Endothelial cell of umbilical vein (primary cell): ENCODE measurements around the gene CNGB1. TPM values are rescaled to one million over a fixed set of nuclear protein-coding genes. Genes with fewer than 3 reads are reported as not detected.

Experiments
- BruUV-seq: library from RNA; stranded (reverse); fragments of 400-500 nt; replicated peaks from 2 replicates; lab custom pipeline; 2021; lab: Mats Ljungman, UMichigan
- CTCF ChIA-PET: fragments of 300-600, 350-600 bp; sonication (Branson Sonifier 250); formaldehyde crosslinking; loops from one replicate; lab custom pipeline; 2021; ENCODE audit warnings: antibody characterized with exemption, inconsistent platforms; lab: Charles Lee
- POLR2A ChIA-PET: fragments of 300-600, 350-600 bp; sonication (Branson Sonifier 250); formaldehyde crosslinking; loops from one replicate; lab custom pipeline; 2021; ENCODE audit warnings: antibody characterized with exemption, inconsistent platforms; lab: Charles Lee
- DNase-seq: peaks from one replicate; pipeline ENCODE4 v3.0.0-alpha.2; 2011; ENCODE audit warnings: low read depth, low spot score
- FAIRE-seq: peaks from 2 replicates; lab custom pipeline; 2011; peaks lifted over from hg19 to GRCh38; lab: Jason Lieb, UNC
- H2AFZ ChIP-seq: 2 replicates; pipeline ENCODE4 v1.6.0; 2012; ENCODE audit warnings: low read depth, low read length, control low read depth, inconsistent platforms
- H3K27ac ChIP-seq: 2 replicates; pipeline ENCODE4 v1.5.1; 2011; ENCODE audit warnings: low read depth, mild to moderate bottlenecking, control low read depth, low read length, moderate library complexity; ENCODE audit not compliant: insufficient read depth
- H3K27me3 ChIP-seq, 2 experiments: 2 replicates each; pipeline versions ENCODE4 v1.6.0 to v1.6.1; 2011; ENCODE audit warnings: low read length in 2 of 2, mixed read lengths in 1 of 2; ENCODE audit not compliant: control insufficient read depth in 2 of 2, insufficient read depth in 2 of 2
- H3K36me3 ChIP-seq, 2 experiments: 2 replicates in 1 of 2; 3 replicates in 1 of 2; pipeline ENCODE4 v1.5.1; 2011; ENCODE audit warnings: low read length in 2 of 2, mild to moderate bottlenecking in 1 of 2, moderate library complexity in 1 of 2; ENCODE audit not compliant: control insufficient read depth in 2 of 2, insufficient read depth in 2 of 2; ENCODE audit errors: extremely low read depth in 1 of 2
- H3K4me1 ChIP-seq: 3 replicates; pipeline ENCODE4 v1.5.1; 2011; ENCODE audit warnings: mild to moderate bottlenecking, low read length; ENCODE audit not compliant: control insufficient read depth, insufficient read depth; ENCODE audit errors: extremely low read depth
- H3K4me2 ChIP-seq: 2 replicates; pipeline ENCODE4 v1.6.1; 2011; ENCODE audit warnings: low read length, control low read depth, mixed read lengths; ENCODE audit not compliant: insufficient read depth
- H3K4me3 ChIP-seq, 3 experiments: fragments of 200-600 bp in 1 of 3; sonication (generic), shearing (Covaris generic) in 1 of 3; replicated peaks in 1 of 3; 2 replicates each; pipeline ENCODE4 v1.5.1; 2011 to 2016; ENCODE audit warnings: control low read depth in 3 of 3, low read length in 3 of 3, mild to moderate bottlenecking in 2 of 3, inconsistent platforms in 1 of 3, low read depth in 1 of 3, moderate library complexity in 1 of 3; ENCODE audit not compliant: insufficient read depth in 1 of 3
- H3K79me2 ChIP-seq: 2 replicates; pipeline ENCODE4 v1.6.0; 2012; ENCODE audit warnings: low read length, inconsistent platforms; ENCODE audit not compliant: control insufficient read depth, insufficient read depth
- H3K9ac ChIP-seq: replicated peaks from 2 replicates; pipeline ENCODE3; 2011; ENCODE audit warnings: low read length, control low read depth; ENCODE audit not compliant: insufficient read depth; ENCODE audit errors: extremely low read depth
- H3K9me1 ChIP-seq: replicated peaks from 3 replicates; pipeline ENCODE4 v1.6.0; 2011; ENCODE audit warnings: mild to moderate bottlenecking, low read length; ENCODE audit not compliant: control insufficient read depth, insufficient read depth; ENCODE audit errors: extremely low read depth
- H3K9me3 ChIP-seq: replicated peaks from 2 replicates; pipeline ENCODE4 v1.5.1; 2012; ENCODE audit warnings: low read length, inconsistent platforms; ENCODE audit not compliant: control insufficient read depth, insufficient read depth
- H4K20me1 ChIP-seq: replicated peaks from 2 replicates; pipeline ENCODE3; 2011; ENCODE audit warnings: mild to moderate bottlenecking, low read length; ENCODE audit not compliant: control insufficient read depth, insufficient read depth; ENCODE audit errors: extremely low read depth
- CTCF ChIP-seq, 2 donors: IDR thresholded peaks; 1 replicate in 1 of 2; 2 replicates in 1 of 2; pipeline ENCODE4 v1.5.1; 2011; ENCODE audit warnings: low read length in 2 of 2, mild to moderate bottlenecking in 2 of 2, moderate library complexity in 2 of 2, control low read depth in 1 of 2, inconsistent platforms in 1 of 2, low read depth in 1 of 2; ENCODE audit not compliant: insufficient read depth in 1 of 2; ENCODE audit errors: extremely low read depth in 1 of 2
- EZH2 ChIP-seq: IDR thresholded peaks from 2 replicates; pipeline ENCODE4 v1.6.1; 2012; ENCODE audit warnings: borderline replicate concordance, low read depth, mild to moderate bottlenecking, moderate library complexity, low read length, inconsistent platforms; ENCODE audit not compliant: severe bottlenecking
- FOS ChIP-seq: IDR thresholded peaks from 2 replicates; pipeline ENCODE4 v1.6.1; 2011; ENCODE audit warnings: mild to moderate bottlenecking, low read length, moderate library complexity, borderline replicate concordance; ENCODE audit not compliant: insufficient read depth
- GATA2 ChIP-seq: IDR thresholded peaks from 2 replicates; pipeline ENCODE4 v1.7.0; 2011; ENCODE audit warnings: low read depth, mild to moderate bottlenecking, moderate library complexity, mixed read lengths, low read length; ENCODE audit not compliant: insufficient read length, insufficient read depth
- JUN ChIP-seq: IDR thresholded peaks from 2 replicates; pipeline ENCODE4 v1.6.1; 2011; ENCODE audit warnings: borderline replicate concordance, low read depth; ENCODE audit not compliant: insufficient read length, insufficient read depth
- MAX ChIP-seq: IDR thresholded peaks from 2 replicates; pipeline ENCODE4 v1.6.1; 2011; ENCODE audit not compliant: insufficient read depth, insufficient read length
- MYC ChIP-seq: IDR thresholded peaks from one replicate; pipeline ENCODE4 v1.6.1; 2011; ENCODE audit warnings: mild to moderate bottlenecking, low read depth, low read length
- POLR2A ChIP-seq: IDR thresholded peaks from 2 replicates; pipeline ENCODE4 v1.6.1; 2012; ENCODE audit warnings: low read depth, mild to moderate bottlenecking, control low read depth, low read length
- POLR2AphosphoS5 ChIP-seq: IDR thresholded peaks from 2 replicates; pipeline ENCODE4 v1.6.1; 2012; ENCODE audit warnings: low read depth, mild to moderate bottlenecking, control low read depth, low read length, moderate library complexity; ENCODE audit not compliant: insufficient read depth
- dilution Hi-C: fragments of 300-500 bp; cut with MboI; formaldehyde crosslinking; loops from one replicate; pipeline ENCODE4 v1.15.0; 2019; ENCODE audit warnings: low sequenced_read_pairs; ENCODE audit not compliant: extremely low pct_ligation_motif_present
- intact Hi-C: fragments of 100-400 bp; cut with micrococcal nuclease; formaldehyde crosslinking; loops from one replicate; pipeline ENCODE4 v1.10.0; 2022
- polyA plus RNA-seq, 4 experiments: library from polyadenylated mRNA; depleted of rRNA in 3 of 4; stranded (reverse) in 3 of 4; unstranded in 1 of 4; fragments of >200 nt; gene quantifications; 2 replicates each; pipeline versions ENCODE4 v1.2.1 to v1.2.3, GENCODE V29; 2011 to 2012; ENCODE audit warnings: missing spikeins in 1 of 4
- total RNA-seq: library from RNA; stranded (reverse); gene quantifications from 2 replicates; pipeline ENCODE4 v1.2.3, GENCODE V29; 2021

Gene CNGB1
- total and polyA plus RNA-seq, 2 donors (not counting 3 experiments of a cell fraction or from before 2014, with no cell fraction given): not detected

GRCh38 chr16:57949595-57950238 lies 21.2 kb downstream of the CNGB1 start:
- no peaks in the 10 kb centered on the region for H3K9me3 ChIP-seq
- H3K4me3 ChIP-seq: no peak overlapping the region
- ChIA-PET POLR2A (no interaction called here), CTCF (interaction anchor here (1.7 kb wide), 1 partner anchor 11 kb away, joined by 4 read pairs; no protein-coding TSS in a partner anchor)
- TF ChIP-seq MAX: no peak
- TF ChIP-seq GATA2: no peak
- TF ChIP-seq JUN: no peak
- TF ChIP-seq MYC: no peak
- no peak for TF ChIP-seq POLR2AphosphoS5
- no peak for TF ChIP-seq EZH2
- TF ChIP-seq CTCF (IDR thresholded peaks at IDR 0.05; ENCODE audit: extremely low read depth in 1 of 2, insufficient read depth in 1 of 2, low read depth in 1 of 2, low read length in 2 of 2): no peak
- no peak for TF ChIP-seq FOS
- TF ChIP-seq POLR2A: no peak
- no peak for DNase-seq
- H2AFZ ChIP-seq: no peak overlapping the region
- no peaks in the 10 kb centered on the region for H3K79me2 ChIP-seq
- dilution Hi-C loops: no loop called here
- no peaks in the 10 kb centered on the region for H3K27me3 ChIP-seq
- intact Hi-C loops: no loop called here
- H4K20me1 ChIP-seq: no peaks in the 10 kb centered on the region
- no peak overlapping the region for H3K4me2 ChIP-seq
- no peaks in the 10 kb centered on the region for H3K36me3 ChIP-seq
- no TSS peak for BruUV-seq
- FAIRE-seq: no peak
- no peaks in the 10 kb centered on the region for H3K4me1 ChIP-seq
- H3K27ac ChIP-seq: no peak overlapping the region
- H3K9ac ChIP-seq: no peak overlapping the region
- no peaks in the 10 kb centered on the region for H3K9me1 ChIP-seq
